ENCODE results near the gene SHISA2.

DNA sequence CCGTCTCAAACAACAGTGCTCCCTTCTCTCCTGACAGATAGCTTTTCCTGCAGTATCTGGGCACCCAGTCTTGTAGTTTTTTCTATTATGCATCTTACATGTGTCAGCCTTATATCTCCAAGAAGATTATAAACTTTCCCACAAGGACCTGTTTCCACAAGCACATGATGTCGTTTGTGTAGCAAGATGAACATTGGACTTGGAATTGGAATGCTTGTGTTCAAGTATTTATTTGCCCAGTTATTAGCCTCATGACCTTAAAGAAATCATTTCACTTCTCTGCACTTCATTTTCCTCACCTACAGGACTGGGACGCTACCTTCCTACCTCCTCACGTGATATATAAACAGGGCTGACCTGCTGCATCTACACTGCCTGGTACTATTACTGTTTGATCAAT lies 21.5 kb downstream of the SHISA2 start:
- TF ChIP-seq CTCF (IDR thresholded peaks at IDR 0.05) = no peak
- TF ChIP-seq MAZ (IDR thresholded peaks at IDR 0.05; ENCODE audit: borderline replicate concordance, low read depth, low read length) = no peak
- TF ChIP-seq TP53 (CRISPR knock-in tag; IDR thresholded peaks at IDR 0.05) = no peak
- TF ChIP-seq POLR2A (IDR thresholded peaks at IDR 0.05; ENCODE audit: low read length) = no peak
- TF ChIP-seq HDAC2 (IDR thresholded peaks at IDR 0.05) = no peak
- no peak for TF ChIP-seq MAX (IDR thresholded peaks at IDR 0.05)
- TF ChIP-seq JUN (IDR thresholded peaks at IDR 0.05) = no peak
- no peak for TF ChIP-seq CHD4 (IDR thresholded peaks at IDR 0.05; ENCODE audit: borderline replicate concordance)
- TF ChIP-seq, protein P1, sequence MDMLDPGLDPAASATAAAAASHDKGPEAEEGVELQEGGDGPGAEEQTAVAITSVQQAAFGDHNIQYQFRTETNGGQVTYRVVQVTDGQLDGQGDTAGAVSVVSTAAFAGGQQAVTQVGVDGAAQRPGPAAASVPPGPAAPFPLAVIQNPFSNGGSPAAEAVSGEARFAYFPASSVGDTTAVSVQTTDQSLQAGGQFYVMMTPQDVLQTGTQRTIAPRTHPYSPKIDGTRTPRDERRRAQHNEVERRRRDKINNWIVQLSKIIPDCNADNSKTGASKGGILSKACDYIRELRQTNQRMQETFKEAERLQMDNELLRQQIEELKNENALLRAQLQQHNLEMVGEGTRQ (IDR thresholded peaks at IDR 0.05) = no peak
